Right lobe of liver (tissue), 6 donors: ENCODE results near the gene CBS. TPM values are rescaled to one million over a fixed set of nuclear protein-coding genes. Genes with fewer than 3 reads are reported as not detected.

Source experiments
- ATAC-seq, 4 donors: fragments of 200-7000 bp; cut with Tn5 transposase; one replicate each; pipeline ENCODE4 v1.9.1; 2020; ENCODE audit warnings: mild to moderate bottlenecking in 4 of 4, moderate library complexity in 4 of 4
- DNase-seq, 3 donors: peaks; one replicate each; pipeline ENCODE4 v3.0.0-alpha.2; 2020
- H3K27ac ChIP-seq, 3 donors: fragments of 200-600 bp; one replicate each; pipeline ENCODE4 v1.8.0; 2022
- H3K27me3 ChIP-seq, 2 donors: fragments of 200-600 bp; one replicate each; pipeline ENCODE4 v1.8.0; 2022
- H3K36me3 ChIP-seq, 4 donors: fragments of 200-600 bp; sonication (generic) in 1 of 4; one replicate each; pipeline versions ENCODE4 v1.5.1 to v1.8.0; 2017 to 2022; ENCODE audit warnings: control low read depth in 1 of 4
- H3K4me1 ChIP-seq, 4 donors: fragments of 200-600 bp; sonication (generic) in 1 of 4; one replicate each; pipeline versions ENCODE4 v1.5.1 to v1.8.0; 2017 to 2022; ENCODE audit warnings: control low read depth in 1 of 4
- H3K4me3 ChIP-seq, 3 donors: fragments of 200-600 bp; one replicate each; pipeline ENCODE4 v1.8.0; 2022
- H3K9me3 ChIP-seq, 4 donors: fragments of 200-600 bp; sonication (generic) in 1 of 4; one replicate each; pipeline versions ENCODE4 v1.5.1 to v1.8.0; 2017 to 2022; ENCODE audit warnings: control low read depth in 1 of 4
- CTCF ChIP-seq, 4 donors: fragments of 200-600 bp in 3 of 4; fragments of 450-650 bp in 1 of 4; IDR thresholded peaks; one replicate each; pipeline versions ENCODE4 v1.5.1 to v1.8.0; 2016 to 2022; ENCODE audit warnings: antibody characterized with exemption in 4 of 4, mild to moderate bottlenecking in 2 of 4
- POLR2A ChIP-seq: fragments of 450-650 bp; IDR thresholded peaks from one replicate; pipeline ENCODE4 v1.6.1; 2017; ENCODE audit warnings: antibody characterized with exemption, mild to moderate bottlenecking
- WGBS: methylation state at CpG from one replicate; pipeline ENCODE4 v1.1.6; 2018; ENCODE audit warnings: low coverage, low lambda C conversion rate; ENCODE audit not compliant: insufficient coverage; ENCODE audit errors: missing lambda C conversion rate; 5-methylcytosine and 5-hydroxymethylcytosine counted together
- intact Hi-C, 2 donors: fragments of 100-400 bp; cut with DNase I; formaldehyde crosslinking; loops; one replicate each; pipeline versions ENCODE4 v1.11.2 to v1.14.1; 2022
- total RNA-seq, 6 experiments: library from RNA; depleted of rRNA in 2 of 6; stranded (reverse); fragments of >200 nt in 2 of 6; fragmentation: NEBNext Ultra II Directional in 3 of 6; extraction: Animal tissue kit (Norgen Biotek cat#: 25700) in 3 of 6; gene quantifications; one replicate each; pipeline versions ENCODE4 v1.1.0 to v1.2.4, GENCODE V29; 2016 to 2023
- donor health status: DM: no; HTN: yes; CAD: no.
- donor health status: DM: no; HTN: no; CAD: no.
- donor health status: DM: no; HTN: no; CAD: no.
- donor health status: DM: no; HTN: yes; CAD: no.
- donor health status: DM: no; HTN: yes; CAD: no.

The CBS gene
- total RNA-seq, 6 experiments from 2014 or later = 63.5 to 355 (median 222) TPM

GRCh38 chr21:43024439-43025136 lies 51.0 kb downstream of the CBS start:
- intact Hi-C loops = no loop called here
- peaks cover 0 to 49% (median 7%) of the 10 kb centered on the region in 4 donors for H3K36me3 ChIP-seq
- 85% methylated on average over 13 of the region's 17 CpGs for WGBS
- DNase-seq (no peak), ATAC-seq (no peak)
- TF ChIP-seq POLR2A = no peak
- no peak for TF ChIP-seq CTCF (IDR thresholded peaks at IDR 0.05)
- no peak overlapping the region for H3K4me3 ChIP-seq
- no peaks in the 10 kb centered on the region for H3K4me1 ChIP-seq
- no peaks in the 10 kb centered on the region for H3K27me3 ChIP-seq
- no peaks in the 10 kb centered on the region for H3K9me3 ChIP-seq
- H3K27ac ChIP-seq = no peak overlapping the region

GRCh38 chr21:43023175-43023574 lies 52.5 kb downstream of the CBS start:
- TF ChIP-seq POLR2A (no peak), CTCF (IDR thresholded peaks at IDR 0.05) (no peak)
- H3K36me3 ChIP-seq = peaks cover 0 to 38% (median 6%) of the 10 kb centered on the region in 4 donors
- H3K4me1 ChIP-seq = no peaks in the 10 kb centered on the region
- H3K9me3 ChIP-seq = no peaks in the 10 kb centered on the region
- DNase-seq (no peak), ATAC-seq (no peak)
- WGBS = 86% methylated on average over 8 of the region's 8 CpGs
- H3K27me3 ChIP-seq = no peaks in the 10 kb centered on the region
- H3K27ac ChIP-seq = no peak overlapping the region
- no peak overlapping the region for H3K4me3 ChIP-seq
- intact Hi-C loops = no loop called here

GRCh38 chr21:43021756-43022600 lies 53.7 kb downstream of the CBS start:
- no peak overlapping the region for H3K4me3 ChIP-seq
- TF ChIP-seq CTCF (IDR thresholded peaks at IDR 0.05) (no peak), POLR2A (no peak)
- no peak overlapping the region for H3K27ac ChIP-seq
- H3K36me3 ChIP-seq = peaks cover 0 to 40% (median 8%) of the 10 kb centered on the region in 4 donors
- no peaks in the 10 kb centered on the region for H3K27me3 ChIP-seq
- no peaks in the 10 kb centered on the region for H3K4me1 ChIP-seq
- no peaks in the 10 kb centered on the region for H3K9me3 ChIP-seq
- intact Hi-C loops = no loop called here
- no peak for DNase-seq
- WGBS = 93% methylated on average over 3 of the region's 28 CpGs
- ATAC-seq = peak in 1 of 4 donors; percentile 42

GRCh38 chr21:43021191-43021590 lies 54.4 kb downstream of the CBS start:
- ATAC-seq = no peak
- DNase-seq = no peak

More at GRCh38 chr21:43021191-43021590, 54.4 kb downstream of the CBS start:
- H3K36me3 ChIP-seq = peaks cover 0 to 48% (median 8%) of the 10 kb centered on the region in 4 donors
- intact Hi-C loops = no loop called here
- TF ChIP-seq CTCF (IDR thresholded peaks at IDR 0.05) (no peak), POLR2A (no peak)
- no peaks in the 10 kb centered on the region for H3K27me3 ChIP-seq
- no peak overlapping the region for H3K4me3 ChIP-seq
- H3K4me1 ChIP-seq = no peaks in the 10 kb centered on the region
- 94% methylated on average over 10 of the region's 10 CpGs for WGBS
- no peaks in the 10 kb centered on the region for H3K9me3 ChIP-seq
- H3K27ac ChIP-seq = no peak overlapping the region
